ENCODE data around the gene SLC4A9. TPM values are rescaled to one million over a fixed set of nuclear protein-coding genes. Genes with fewer than 3 reads are reported as not detected.

Gene SLC4A9
- total and polyA plus RNA-seq, 2 donors (not counting 1 experiment from before 2014, with no cell fraction given), result 0.10 TPM; not detected in 1

- POLR2A ChIA-PET, result no interaction called here
- no peak overlapping the region for H3K27ac Mint-ChIP-seq
These were observed 18.4 kb upstream of the SLC4A9 start for GRCh38 chr5:140341591-140341990.

More at GRCh38 chr5:140341591-140341990, 18.4 kb upstream of the SLC4A9 start:
- DNase-seq (no peak), ATAC-seq (ENCODE audit: low read depth) (no peak)
- H3K36me3 ChIP-seq (replicated peaks in 1 of 2; ENCODE audit: control extremely low read depth in 1 of 2, control insufficient read depth in 1 of 2, extremely low read depth in 1 of 2, insufficient read depth in 2 of 2, low read length in 1 of 2), result no peaks in the 10 kb centered on the region
- peak overlapping the region; percentile 52 for H3K4me2 ChIP-seq (replicated peaks; ENCODE audit: low read depth, low read length, poor library complexity, severe bottlenecking)
- TF ChIP-seq CTCF (IDR thresholded peaks at IDR 0.05), result no peak
- TF ChIP-seq EZH2 (IDR thresholded peaks at IDR 0.05; ENCODE audit: borderline replicate concordance, insufficient read depth, low read depth, low read length, poor library complexity, severe bottlenecking), result no peak
- no peak overlapping the region for H3K4me3 Mint-ChIP-seq
- H3K9ac ChIP-seq (ENCODE audit: low read length), result no peak overlapping the region
- H3K4me1 Mint-ChIP-seq, result peaks cover 34% of the 10 kb centered on the region
- intact Hi-C loops (cut with micrococcal nuclease), result no loop called here
- no peaks in the 10 kb centered on the region for H3K27me3 Mint-ChIP-seq
- WGBS (ENCODE audit: insufficient coverage), result 100% methylated on average over 2 of the region's 5 CpGs
- H3K9me3 Mint-ChIP-seq (ENCODE audit: insufficient read depth), result no peaks in the 10 kb centered on the region
- CTCF ChIA-PET, result interaction anchor here (1.0 to 18.0 kb wide), 2 partner anchors 10 to 96 kb away, joined by 4 to 594 read pairs; no protein-coding TSS in a partner anchor
- peaks cover 26 to 40% of the 10 kb centered on the region in 2 donors for H3K4me1 ChIP-seq (ENCODE audit: control insufficient read depth in 2 of 2, insufficient read depth in 2 of 2, low read length in 2 of 2)
- H3K4me3 ChIP-seq (ENCODE audit: control extremely low read depth in 1 of 5, extremely low read depth in 1 of 5, insufficient read depth in 1 of 5, low read depth in 2 of 5, low read length in 4 of 5), result no peak overlapping the region
- H3K27me3 ChIP-seq (replicated peaks in 1 of 4; ENCODE audit: control extremely low read depth in 1 of 4, control insufficient read depth in 3 of 4, insufficient read depth in 4 of 4, low read length in 3 of 4), result peaks cover 0 to 3% (median 0%) of the 10 kb centered on the region in 4 experiments
- no peaks in the 10 kb centered on the region for H4K20me1 ChIP-seq (ENCODE audit: control insufficient read depth, insufficient read depth, low read length, poor library complexity, severe bottlenecking)
- no peaks in the 10 kb centered on the region for H3K79me2 ChIP-seq (ENCODE audit: control insufficient read depth, insufficient read depth, low read length)
- peak overlapping the region; percentile 52 for H2AFZ ChIP-seq (ENCODE audit: insufficient read depth, low read depth, low read length, poor library complexity, severe bottlenecking)
- H3K27ac ChIP-seq (ENCODE audit: low read length in 2 of 2), result no peak overlapping the region
- peaks cover 0 to 3% (median 0%) of the 10 kb centered on the region in 3 donors for H3K9me3 ChIP-seq (ENCODE audit: control extremely low read depth in 1 of 3, control insufficient read depth in 2 of 3, insufficient read depth in 1 of 3, low read length in 2 of 3)

Measured in B cell (primary cell).